Measurements from ENCODE around the gene ARG2. TPM values are rescaled to one million over a fixed set of nuclear protein-coding genes. Genes with fewer than 3 reads are reported as not detected.

Gene ARG2
- total and polyA plus RNA-seq, 2 donors (not counting 1 experiment from before 2014, with no cell fraction given) = 0.33 to 1.8 TPM

DNA sequence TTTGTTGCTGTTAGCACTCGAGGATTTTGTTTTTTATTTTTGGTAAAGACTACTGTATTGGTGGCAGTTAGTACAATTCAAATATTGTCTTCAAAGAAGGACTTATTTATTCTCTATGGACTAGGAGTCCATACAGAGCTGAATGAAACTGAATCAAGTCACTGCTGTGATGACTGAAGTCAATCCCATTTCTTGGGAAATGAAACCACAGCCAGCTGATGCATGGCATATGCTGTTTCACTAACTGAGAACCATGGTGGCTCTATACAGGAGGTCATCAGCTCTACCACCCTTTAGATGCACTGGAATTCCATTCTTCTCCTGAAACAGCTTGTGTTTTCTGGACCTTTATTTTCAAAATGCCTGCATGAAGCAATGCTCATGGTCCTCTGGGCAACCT is 32.5 kb downstream of the ARG2 start:
- Histone ChIP-seq H3K9me3 (ENCODE audit: control extremely low read depth in 1 of 3, control insufficient read depth in 2 of 3, insufficient read depth in 1 of 3, low read length in 2 of 3) (no peaks in the 10 kb centered on the region), H2AFZ (ENCODE audit: insufficient read depth, low read depth, low read length, poor library complexity, severe bottlenecking) (no peak overlapping the region), H3K9ac (ENCODE audit: low read length) (no peak overlapping the region), H3K27me3 (replicated peaks in 1 of 4; ENCODE audit: control extremely low read depth in 1 of 4, control insufficient read depth in 3 of 4, insufficient read depth in 4 of 4, low read length in 3 of 4) (no peaks in the 10 kb centered on the region), H3K27ac (ENCODE audit: low read length in 2 of 2) (no peak overlapping the region), H3K4me2 (replicated peaks; ENCODE audit: low read depth, low read length, poor library complexity, severe bottlenecking) (no peak overlapping the region), H4K20me1 (ENCODE audit: control insufficient read depth, insufficient read depth, low read length, poor library complexity, severe bottlenecking) (no peaks in the 10 kb centered on the region), H3K79me2 (ENCODE audit: control insufficient read depth, insufficient read depth, low read length) (no peaks in the 10 kb centered on the region), H3K36me3 (replicated peaks in 1 of 2; ENCODE audit: control extremely low read depth in 1 of 2, control insufficient read depth in 1 of 2, extremely low read depth in 1 of 2, insufficient read depth in 2 of 2, low read length in 1 of 2) (peaks cover 21 to 81% of the 10 kb centered on the region in 2 experiments), H3K4me3 (ENCODE audit: control extremely low read depth in 1 of 5, extremely low read depth in 1 of 5, insufficient read depth in 1 of 5, low read depth in 2 of 5, low read length in 4 of 5) (no peak overlapping the region), H3K4me1 (ENCODE audit: control insufficient read depth in 2 of 2, insufficient read depth in 2 of 2, low read length in 2 of 2) (no peaks in the 10 kb centered on the region)
- Mint-ChIP-seq H3K27me3 (no peaks in the 10 kb centered on the region), H3K4me1 (no peaks in the 10 kb centered on the region), H3K9me3 (ENCODE audit: insufficient read depth) (no peaks in the 10 kb centered on the region), H3K4me3 (no peak overlapping the region), H3K27ac (no peak overlapping the region)
- WGBS (ENCODE audit: insufficient coverage) = no CpG with 5 or more reads among the region's 1 CpG
- POLR2A ChIA-PET = no interaction called here
- TF ChIP-seq, protein P1, sequence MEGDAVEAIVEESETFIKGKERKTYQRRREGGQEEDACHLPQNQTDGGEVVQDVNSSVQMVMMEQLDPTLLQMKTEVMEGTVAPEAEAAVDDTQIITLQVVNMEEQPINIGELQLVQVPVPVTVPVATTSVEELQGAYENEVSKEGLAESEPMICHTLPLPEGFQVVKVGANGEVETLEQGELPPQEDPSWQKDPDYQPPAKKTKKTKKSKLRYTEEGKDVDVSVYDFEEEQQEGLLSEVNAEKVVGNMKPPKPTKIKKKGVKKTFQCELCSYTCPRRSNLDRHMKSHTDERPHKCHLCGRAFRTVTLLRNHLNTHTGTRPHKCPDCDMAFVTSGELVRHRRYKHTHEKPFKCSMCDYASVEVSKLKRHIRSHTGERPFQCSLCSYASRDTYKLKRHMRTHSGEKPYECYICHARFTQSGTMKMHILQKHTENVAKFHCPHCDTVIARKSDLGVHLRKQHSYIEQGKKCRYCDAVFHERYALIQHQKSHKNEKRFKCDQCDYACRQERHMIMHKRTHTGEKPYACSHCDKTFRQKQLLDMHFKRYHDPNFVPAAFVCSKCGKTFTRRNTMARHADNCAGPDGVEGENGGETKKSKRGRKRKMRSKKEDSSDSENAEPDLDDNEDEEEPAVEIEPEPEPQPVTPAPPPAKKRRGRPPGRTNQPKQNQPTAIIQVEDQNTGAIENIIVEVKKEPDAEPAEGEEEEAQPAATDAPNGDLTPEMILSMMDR (IDR thresholded peaks at IDR 0.05) = no peak
- no peak for DNase-seq
- intact Hi-C loops (cut with micrococcal nuclease) = no loop called here
- CTCF ChIA-PET = interaction anchor here (2.6 kb wide), 1 partner anchor 12 kb away, joined by 6 read pairs; no protein-coding TSS in a partner anchor
- ATAC-seq (ENCODE audit: low read depth) = no peak

GRCh38 chr14:67653651-67654280 is 34.0 kb downstream of the ARG2 start:
- peaks cover 22 to 88% of the 10 kb centered on the region in 2 experiments for H3K36me3 ChIP-seq (replicated peaks in 1 of 2; ENCODE audit: control extremely low read depth in 1 of 2, control insufficient read depth in 1 of 2, extremely low read depth in 1 of 2, insufficient read depth in 2 of 2, low read length in 1 of 2)
- intact Hi-C loops (cut with micrococcal nuclease) = no loop called here
- H3K9me3 ChIP-seq (ENCODE audit: control extremely low read depth in 1 of 3, control insufficient read depth in 2 of 3, insufficient read depth in 1 of 3, low read length in 2 of 3) = no peaks in the 10 kb centered on the region
- H3K4me1 ChIP-seq (ENCODE audit: control insufficient read depth in 2 of 2, insufficient read depth in 2 of 2, low read length in 2 of 2) = no peaks in the 10 kb centered on the region
- TF ChIP-seq, protein P1 (IDR thresholded peaks at IDR 0.05) = no peak
- TF ChIP-seq EZH2 (IDR thresholded peaks at IDR 0.05; ENCODE audit: borderline replicate concordance, insufficient read depth, low read depth, low read length, poor library complexity, severe bottlenecking) = no peak
- H3K4me3 ChIP-seq (ENCODE audit: control extremely low read depth in 1 of 5, extremely low read depth in 1 of 5, insufficient read depth in 1 of 5, low read depth in 2 of 5, low read length in 4 of 5) = no peak overlapping the region
- 100% methylated on average over 3 of the region's 6 CpGs for WGBS (ENCODE audit: insufficient coverage)
- H3K27ac Mint-ChIP-seq = no peak overlapping the region
- H3K27me3 ChIP-seq (replicated peaks in 1 of 4; ENCODE audit: control extremely low read depth in 1 of 4, control insufficient read depth in 3 of 4, insufficient read depth in 4 of 4, low read length in 3 of 4) = no peaks in the 10 kb centered on the region
- DNase-seq (no peak), ATAC-seq (ENCODE audit: low read depth) (no peak)
- H3K4me2 ChIP-seq (replicated peaks; ENCODE audit: low read depth, low read length, poor library complexity, severe bottlenecking) = no peak overlapping the region
- no peaks in the 10 kb centered on the region for H3K9me3 Mint-ChIP-seq (ENCODE audit: insufficient read depth)
- peaks cover 1% of the 10 kb centered on the region for H3K79me2 ChIP-seq (ENCODE audit: control insufficient read depth, insufficient read depth, low read length)
- no peaks in the 10 kb centered on the region for H4K20me1 ChIP-seq (ENCODE audit: control insufficient read depth, insufficient read depth, low read length, poor library complexity, severe bottlenecking)
- H3K4me1 Mint-ChIP-seq = no peaks in the 10 kb centered on the region
- H3K27ac ChIP-seq (ENCODE audit: low read length in 2 of 2) = no peak overlapping the region
- H3K9ac ChIP-seq (ENCODE audit: low read length) = no peak overlapping the region
- no peak overlapping the region for H2AFZ ChIP-seq (ENCODE audit: insufficient read depth, low read depth, low read length, poor library complexity, severe bottlenecking)
- no peaks in the 10 kb centered on the region for H3K27me3 Mint-ChIP-seq
- no peak overlapping the region for H3K4me3 Mint-ChIP-seq
- POLR2A ChIA-PET = interaction anchor here (0.6 kb wide), 1 partner anchor 15 kb away, joined by 5 read pairs; no protein-coding TSS in a partner anchor
- CTCF ChIA-PET = interaction anchor here (0.8 to 2.6 kb wide), 4 partner anchors 10 to 226 kb away, joined by 3 to 6 read pairs (median 4); no protein-coding TSS in a partner anchor

All from B cell (primary cell).